Dedifferentiated amniotic fluid mesenchymal stem cell (primary cell): ENCODE results near the gene RPTN.

ENCODE experiments used
- DNase-seq: peaks from one replicate; pipeline ENCODE4 v3.0.0-alpha.2; 2016; ENCODE audit errors: extremely low spot score

Gene RPTN

GRCh38 chr1:152111515-152111968, 47.5 kb downstream of the RPTN start:
- DNase-seq: no peak

- DNase-seq: no peak
Measured at GRCh38 chr1:152110860-152111514, 48.0 kb downstream of the RPTN start.

DNA sequence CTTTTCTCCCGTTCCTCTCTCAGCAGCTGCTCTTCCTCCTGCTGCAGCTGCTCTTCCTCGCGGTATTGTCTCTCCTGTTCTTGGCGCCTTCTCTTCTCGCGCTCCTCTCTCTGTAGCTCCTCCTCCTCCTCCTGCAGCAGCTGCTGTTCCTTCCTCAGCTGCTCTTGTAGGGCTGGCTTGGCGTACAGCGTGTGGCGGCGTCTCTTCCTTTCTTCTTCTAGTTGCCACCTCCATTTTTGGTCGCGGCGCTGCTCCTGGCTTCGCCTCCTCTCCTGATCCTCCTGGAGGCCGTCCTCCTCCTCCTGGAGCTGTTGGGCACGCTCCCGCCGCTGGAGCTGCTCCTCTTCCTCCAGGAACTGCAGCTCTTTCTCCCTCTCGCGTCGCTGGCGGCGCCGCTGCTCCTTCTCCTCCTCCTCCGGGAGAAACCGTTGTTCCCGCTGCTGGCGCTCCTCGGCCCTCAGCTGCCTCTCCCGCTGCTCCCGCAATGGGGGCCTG, 48.6 kb downstream of the RPTN start:
- DNase-seq: no peak

- DNase-seq: no peak
Measured at GRCh38 chr1:152109998-152110294, 49.1 kb downstream of the RPTN start.

- no peak for DNase-seq
Measured at GRCh38 chr1:152109231-152109997, 49.6 kb downstream of the RPTN start.

DNA sequence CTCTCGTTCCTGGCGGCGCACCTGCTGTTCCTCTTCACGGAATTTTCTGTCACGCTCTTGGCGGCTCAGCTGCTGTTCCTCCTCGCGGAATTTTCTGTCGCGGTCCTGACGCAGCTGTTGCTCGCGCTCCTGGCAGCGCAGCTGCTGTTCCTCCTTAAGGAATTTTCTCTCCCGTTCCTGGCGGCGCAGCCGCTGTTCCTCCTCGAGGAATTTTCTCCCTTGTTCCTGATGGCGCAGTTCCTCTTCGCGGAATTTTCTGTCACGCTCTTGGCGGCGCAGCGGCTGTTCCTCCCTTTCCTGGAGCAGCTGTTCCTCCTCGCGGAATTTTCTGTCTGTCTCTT, 50.2 kb downstream of the RPTN start:
- DNase-seq: no peak

- DNase-seq: no peak
Measured at GRCh38 chr1:152107984-152108881, 50.8 kb downstream of the RPTN start.

DNA sequence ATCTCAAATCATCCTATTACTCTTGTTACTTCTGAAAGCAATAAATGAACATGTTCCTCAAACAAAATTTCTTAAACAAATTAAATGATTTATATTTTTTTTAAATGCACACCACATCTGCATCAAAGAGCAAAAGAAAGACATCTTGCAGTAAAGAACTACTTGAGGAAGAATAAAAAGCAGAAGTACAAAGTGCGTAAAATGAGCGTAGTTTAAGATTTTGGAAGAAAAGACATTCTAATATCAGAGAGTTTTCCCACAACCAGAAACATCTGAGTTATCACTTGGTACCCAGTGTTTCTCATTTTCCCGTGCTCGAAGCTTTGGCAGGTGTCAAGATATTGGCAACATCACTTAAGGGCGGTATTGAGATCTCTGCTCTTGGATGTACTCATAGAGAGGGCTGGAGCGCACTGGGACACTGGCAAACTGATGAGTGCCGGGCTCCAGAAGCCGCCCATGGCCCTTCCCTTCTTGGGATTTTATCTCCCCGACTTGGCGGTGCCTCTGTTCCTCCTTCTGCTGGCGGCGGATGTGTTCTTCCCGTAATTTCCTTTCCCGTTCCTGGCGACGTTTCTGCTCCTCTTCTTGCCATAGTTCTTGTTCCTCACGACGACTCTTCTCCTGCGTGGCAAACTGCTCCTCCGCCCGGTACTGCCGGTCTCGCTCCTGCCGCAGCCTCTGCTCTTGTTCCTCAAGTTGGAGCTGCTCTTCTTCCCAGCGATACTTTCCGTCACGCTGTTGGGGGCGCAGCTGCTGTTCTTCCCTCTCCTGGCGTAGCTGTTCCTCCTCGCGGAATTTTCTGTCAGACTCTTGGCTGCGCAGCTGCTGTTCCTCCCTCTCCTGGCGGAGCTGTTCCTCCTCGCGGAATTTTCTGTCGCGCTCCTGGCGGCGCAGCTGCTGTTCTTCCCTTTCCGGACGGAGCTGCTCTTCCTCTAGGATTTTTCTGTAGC, 51.7 kb downstream of the RPTN start:
- DNase-seq: no peak

- no peak for DNase-seq
Measured at GRCh38 chr1:152104854-152105253, 54.2 kb downstream of the RPTN start.
